Occipital lobe (tissue), 2 donors: ENCODE measurements around the gene SGSM1. TPM values are rescaled to one million over a fixed set of nuclear protein-coding genes. Genes with fewer than 3 reads are reported as not detected.

Experiments used
- DNase-seq: peaks from one replicate; lab custom pipeline; 2025; lab: John Stamatoyannopoulos, UW
- total RNA-seq: library from RNA; depleted of rRNA; stranded (reverse); fragments of >200 nt; gene quantifications from one replicate; pipeline ENCODE4 v1.2.3, GENCODE V29; 2014

Gene SGSM1
- total RNA-seq, 1 donor from 2014 or later = 11.4 TPM

- no peak for DNase-seq
These were observed 1.4 kb downstream of the SGSM1 start for GRCh38 chr22:24807284-24807950.

- DNase-seq = no peak
These were observed 3.3 kb downstream of the SGSM1 start for GRCh38 chr22:24809331-24809730.

- peak; percentile 67 for DNase-seq
These were observed 4.2 kb downstream of the SGSM1 start for GRCh38 chr22:24810043-24810749.

- no peak for DNase-seq
These were observed 7.2 kb downstream of the SGSM1 start for GRCh38 chr22:24812950-24813775.

- no peak for DNase-seq
These were observed 8.1 kb downstream of the SGSM1 start for GRCh38 chr22:24813861-24814770.

- no peak for DNase-seq
These were observed 10.8 kb downstream of the SGSM1 start for GRCh38 chr22:24816806-24817205.

GRCh38 chr22:24819487-24819886 lies 13.5 kb downstream of the SGSM1 start:
- no peak for DNase-seq

GRCh38 chr22:24819911-24820461 lies 14.0 kb downstream of the SGSM1 start:
- peak; percentile 58 for DNase-seq

- DNase-seq = no peak
These were observed 16.5 kb downstream of the SGSM1 start for GRCh38 chr22:24822471-24822870.

- DNase-seq = no peak
These were observed 17.8 kb downstream of the SGSM1 start for GRCh38 chr22:24823787-24824186.

GRCh38 chr22:24824250-24824649 lies 18.2 kb downstream of the SGSM1 start:
- DNase-seq = no peak

- DNase-seq = no peak
These were observed 18.9 kb downstream of the SGSM1 start for GRCh38 chr22:24824915-24825314.

- no peak for DNase-seq
These were observed 20.8 kb downstream of the SGSM1 start for GRCh38 chr22:24826710-24827285.

GRCh38 chr22:24827296-24827695 lies 21.3 kb downstream of the SGSM1 start:
- DNase-seq = no peak

- DNase-seq = no peak
These were observed 24.4 kb downstream of the SGSM1 start for GRCh38 chr22:24830205-24830979.

- DNase-seq = no peak
These were observed 25.7 kb downstream of the SGSM1 start for GRCh38 chr22:24831687-24832086.

- no peak for DNase-seq
These were observed 28.0 kb downstream of the SGSM1 start for GRCh38 chr22:24833881-24834495.

- no peak for DNase-seq
These were observed 29.0 kb downstream of the SGSM1 start for GRCh38 chr22:24834845-24835570.

GRCh38 chr22:24836282-24836681 lies 30.3 kb downstream of the SGSM1 start:
- DNase-seq = no peak
